ENCODE results near the gene DNAH1.

GRCh38 chr3:52358362-52358940, 42.3 kb downstream of the DNAH1 start:
- TF ChIP-seq CTCF (conservative IDR thresholded peaks at IDR 0.05; ENCODE audit: low read depth, low read length) (no peak), ELK1 (IDR thresholded peaks at IDR 0.05; ENCODE audit: borderline replicate concordance, low read depth, low read length) (no peak), MAFK (IDR thresholded peaks at IDR 0.05; ENCODE audit: low read depth, low read length) (no peak), RAD21 (IDR thresholded peaks at IDR 0.05; ENCODE audit: low read length) (no peak), RFX5 (IDR thresholded peaks at IDR 0.05; ENCODE audit: low read depth, low read length) (no peak), POLR2A (IDR thresholded peaks at IDR 0.05; ENCODE audit: low read depth, low read length) (no peak), SMC3 (IDR thresholded peaks at IDR 0.05; ENCODE audit: low read depth, low read length) (no peak), MXI1 (IDR thresholded peaks at IDR 0.05; ENCODE audit: borderline replicate concordance, low read depth, low read length) (no peak), CEBPB (IDR thresholded peaks at IDR 0.05; ENCODE audit: low read depth, low read length) (no peak), USF2 (IDR thresholded peaks at IDR 0.05; ENCODE audit: low read depth, low read length) (no peak), CHD1 (IDR thresholded peaks at IDR 0.05; ENCODE audit: low read depth, low read length) (no peak), FOS (IDR thresholded peaks at IDR 0.05; ENCODE audit: low read depth, low read length) (no peak), RCOR1 (IDR thresholded peaks at IDR 0.05; ENCODE audit: insufficient replicate concordance, low read length) (no peak), MAZ (IDR thresholded peaks at IDR 0.05; ENCODE audit: borderline replicate concordance, low read depth, low read length) (no peak)
